ENCODE results near the gene COQ3.

GRCh38 chr6:99334526-99335127 lies 59.4 kb downstream of the COQ3 start:
- TF ChIP-seq CTCF (conservative IDR thresholded peaks at IDR 0.05 in 1 of 2, IDR thresholded peaks at IDR 0.05 in 1 of 2; ENCODE audit: extremely low read depth in 1 of 2, insufficient read depth in 1 of 2, low read depth in 1 of 2, low read length in 2 of 2) = peak; percentile 78 to 81
- no peak for TF ChIP-seq EZH2 (IDR thresholded peaks at IDR 0.05; ENCODE audit: borderline replicate concordance, low read length)
